ENCODE data around the gene DNAJC15.

The DNAJC15 gene

GRCh38 chr13:43128504-43128961 is 105.1 kb downstream of the DNAJC15 start:
- no peak overlapping the region for H3K4me3 ChIP-seq (ENCODE audit: low read length)
- TF ChIP-seq ZNF274 (IDR thresholded peaks at IDR 0.05; ENCODE audit: low read depth, low read length) = no peak

GRCh38 chr13:43129066-43129465 is 105.7 kb downstream of the DNAJC15 start:
- no peak overlapping the region for H3K4me3 ChIP-seq (ENCODE audit: low read length)
- no peak for TF ChIP-seq ZNF274 (IDR thresholded peaks at IDR 0.05; ENCODE audit: low read depth, low read length)

GRCh38 chr13:43129511-43130110 is 106.2 kb downstream of the DNAJC15 start:
- no peak overlapping the region for H3K4me3 ChIP-seq (ENCODE audit: low read length)
- no peak for TF ChIP-seq ZNF274 (IDR thresholded peaks at IDR 0.05; ENCODE audit: low read depth, low read length)

- no peak for TF ChIP-seq ZNF274 (IDR thresholded peaks at IDR 0.05; ENCODE audit: low read depth, low read length)
- H3K4me3 ChIP-seq (ENCODE audit: low read length) = no peak overlapping the region
These were observed 108.9 kb downstream of the DNAJC15 start for GRCh38 chr13:43132257-43132656.

- no peak for TF ChIP-seq ZNF274 (IDR thresholded peaks at IDR 0.05; ENCODE audit: low read depth, low read length)
- H3K4me3 ChIP-seq (ENCODE audit: low read length) = no peak overlapping the region
These were observed 109.5 kb downstream of the DNAJC15 start for GRCh38 chr13:43132911-43133310.

- no peak overlapping the region for H3K4me3 ChIP-seq (ENCODE audit: low read length)
- TF ChIP-seq ZNF274 (IDR thresholded peaks at IDR 0.05; ENCODE audit: low read depth, low read length) = no peak
These were observed 110.4 kb downstream of the DNAJC15 start for GRCh38 chr13:43133792-43134191.

GRCh38 chr13:43134868-43135267 is 111.5 kb downstream of the DNAJC15 start:
- TF ChIP-seq ZNF274 (IDR thresholded peaks at IDR 0.05; ENCODE audit: low read depth, low read length) = no peak

GRCh38 chr13:43135516-43135915 is 112.1 kb downstream of the DNAJC15 start:
- no peak for TF ChIP-seq ZNF274 (IDR thresholded peaks at IDR 0.05; ENCODE audit: low read depth, low read length)
- H3K4me3 ChIP-seq (ENCODE audit: low read length) = no peak overlapping the region

More at GRCh38 chr13:43134868-43135267, 111.5 kb downstream of the DNAJC15 start:
- H3K4me3 ChIP-seq (ENCODE audit: low read length) = no peak overlapping the region

- no peak overlapping the region for H3K4me3 ChIP-seq (ENCODE audit: low read length)
- no peak for TF ChIP-seq ZNF274 (IDR thresholded peaks at IDR 0.05; ENCODE audit: low read depth, low read length)
These were observed 113.7 kb downstream of the DNAJC15 start for GRCh38 chr13:43136920-43137575.

- no peak for TF ChIP-seq ZNF274 (IDR thresholded peaks at IDR 0.05; ENCODE audit: low read depth, low read length)
- no peak overlapping the region for H3K4me3 ChIP-seq (ENCODE audit: low read length)
These were observed 115.8 kb downstream of the DNAJC15 start for GRCh38 chr13:43139211-43139610.

GRCh38 chr13:43139921-43140320 is 116.5 kb downstream of the DNAJC15 start:
- H3K4me3 ChIP-seq (ENCODE audit: low read length) = no peak overlapping the region
- TF ChIP-seq ZNF274 (IDR thresholded peaks at IDR 0.05; ENCODE audit: low read depth, low read length) = no peak

GRCh38 chr13:43140985-43141384 is 117.6 kb downstream of the DNAJC15 start:
- TF ChIP-seq ZNF274 (IDR thresholded peaks at IDR 0.05; ENCODE audit: low read depth, low read length) = no peak

GRCh38 chr13:43141685-43142084 is 118.3 kb downstream of the DNAJC15 start:
- no peak for TF ChIP-seq ZNF274 (IDR thresholded peaks at IDR 0.05; ENCODE audit: low read depth, low read length)
- H3K4me3 ChIP-seq (ENCODE audit: low read length) = no peak overlapping the region

More at GRCh38 chr13:43140985-43141384, 117.6 kb downstream of the DNAJC15 start:
- H3K4me3 ChIP-seq (ENCODE audit: low read length) = no peak overlapping the region

GRCh38 chr13:43143591-43143990 is 120.2 kb downstream of the DNAJC15 start:
- no peak overlapping the region for H3K4me3 ChIP-seq (ENCODE audit: low read length)
- no peak for TF ChIP-seq ZNF274 (IDR thresholded peaks at IDR 0.05; ENCODE audit: low read depth, low read length)

- no peak overlapping the region for H3K4me3 ChIP-seq (ENCODE audit: low read length)
- no peak for TF ChIP-seq ZNF274 (IDR thresholded peaks at IDR 0.05; ENCODE audit: low read depth, low read length)
These were observed 122.3 kb downstream of the DNAJC15 start for GRCh38 chr13:43145534-43146196.

Measured in GM08714 (cell line).